ENCODE measurements around the gene SPATA20. TPM values are rescaled to one million over a fixed set of nuclear protein-coding genes. Genes with fewer than 3 reads are reported as not detected.
A peak's percentile ranks its signal among the peaks of the same experiment; 100 is the strongest.

SPATA20 gene
- total and polyA plus RNA-seq, 7 experiments from 2014 or later, result 3.7 to 19.4 (median 15.8) TPM

DNA sequence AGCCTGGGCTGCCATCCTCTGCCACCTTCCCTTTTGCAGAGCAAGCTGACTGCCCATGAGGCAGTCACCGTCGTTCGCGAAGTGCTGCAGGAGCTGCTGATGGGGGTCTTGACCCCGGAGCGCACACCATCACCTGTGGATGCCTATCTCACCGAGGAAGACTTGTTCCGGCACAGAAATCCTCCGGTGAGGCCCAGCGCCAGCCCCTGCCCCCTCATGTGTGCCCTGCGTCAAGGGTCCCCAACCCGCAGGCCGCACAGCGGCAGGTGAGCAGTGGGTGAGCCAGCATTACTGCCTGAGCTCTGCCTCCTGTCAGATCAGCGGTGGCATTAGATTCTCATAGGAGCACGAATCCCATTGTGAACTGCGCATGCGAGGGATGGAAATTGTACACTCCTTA, 22.1 kb upstream of the SPATA20 start:
- no peak overlapping the region for H3K4me3 ChIP-seq (ENCODE audit: low read length)
- POLR2A ChIA-PET, result interaction anchor here (0.6 kb wide), 1 partner anchor 23 kb away, joined by 3 read pairs; no protein-coding TSS in a partner anchor
- H3K4me1 ChIP-seq (ENCODE audit: control insufficient read depth in 2 of 2, insufficient read depth in 2 of 2, low read length in 2 of 2), result no peaks in the 10 kb centered on the region
- no peaks in the 10 kb centered on the region for H3K9me3 ChIP-seq (ENCODE audit: control insufficient read depth in 2 of 3, low read length in 3 of 3)
- Mint-ChIP-seq H3K9me3 (no peaks in the 10 kb centered on the region), H3K27me3 (peaks cover 8 to 16% (median 15%) of the 10 kb centered on the region in 5 donors), H3K36me3 (no peaks in the 10 kb centered on the region), H3K4me3 (no peak overlapping the region), H3K4me1 (peaks cover 0 to 4% (median 0%) of the 10 kb centered on the region in 7 donors), H3K27ac (no peak overlapping the region)
- intact Hi-C loops (cut with micrococcal nuclease), result no loop called here
- CTCF ChIA-PET, result interaction anchor here (0.7 kb wide), 2 partner anchors 154 to 725 kb away, joined by 4 to 5 read pairs; no protein-coding TSS in a partner anchor
- no peak for DNase-seq
- ATAC-seq, result no peak
- H3K27me3 ChIP-seq (ENCODE audit: control insufficient read depth in 2 of 2, insufficient read depth in 2 of 2, low read length in 2 of 2), result peaks cover 0 to 6% of the 10 kb centered on the region in 2 donors
- H3K27ac ChIP-seq (ENCODE audit: low read depth, low read length), result no peak overlapping the region
- H3K36me3 ChIP-seq (ENCODE audit: control insufficient read depth in 2 of 3, insufficient read depth in 3 of 3, low read length in 3 of 3), result no peaks in the 10 kb centered on the region

DNA sequence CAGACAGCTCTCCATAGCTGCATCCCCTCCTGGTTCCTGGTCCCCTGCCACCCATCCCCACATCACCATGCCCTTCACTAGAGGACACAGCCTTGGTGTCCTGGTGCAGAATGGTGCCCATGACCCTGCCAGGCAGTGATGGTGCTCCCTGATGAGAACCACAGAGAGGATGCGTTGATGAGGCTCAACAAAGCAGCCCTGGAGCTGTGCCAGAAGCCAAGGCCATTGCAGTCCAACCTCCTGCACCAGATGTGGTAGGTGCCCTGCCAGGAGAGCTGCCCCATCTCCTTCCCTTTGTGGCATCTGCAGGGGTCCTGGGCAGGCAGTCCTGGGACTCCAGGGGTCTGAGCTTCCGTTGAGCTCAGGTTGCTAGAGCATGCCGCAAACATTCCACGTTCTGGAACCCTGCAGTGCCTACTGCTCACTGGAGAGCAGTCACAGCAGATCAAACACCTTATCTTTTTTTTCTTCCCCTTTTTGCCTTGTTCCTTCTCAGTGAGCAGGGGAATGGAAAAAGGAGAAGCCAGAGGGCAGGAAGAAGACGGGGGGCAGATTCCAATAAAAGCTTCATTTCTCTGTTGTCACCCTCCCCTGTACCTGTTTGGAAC, 19.7 kb upstream of the SPATA20 start:
- Histone ChIP-seq H3K36me3 (ENCODE audit: control insufficient read depth in 2 of 3, insufficient read depth in 3 of 3, low read length in 3 of 3) (no peaks in the 10 kb centered on the region), H3K9me3 (ENCODE audit: control insufficient read depth in 2 of 3, low read length in 3 of 3) (no peaks in the 10 kb centered on the region), H3K27ac (ENCODE audit: low read depth, low read length) (no peak overlapping the region), H3K4me1 (ENCODE audit: control insufficient read depth in 2 of 2, insufficient read depth in 2 of 2, low read length in 2 of 2) (peaks cover 0 to 3% of the 10 kb centered on the region in 2 donors), H3K27me3 (ENCODE audit: control insufficient read depth in 2 of 2, insufficient read depth in 2 of 2, low read length in 2 of 2) (peaks cover 6 to 9% of the 10 kb centered on the region in 2 donors), H3K4me3 (ENCODE audit: low read length) (no peak overlapping the region)
- Mint-ChIP-seq H3K27me3 (peaks cover 29 to 36% (median 35%) of the 10 kb centered on the region in 5 donors), H3K4me1 (peaks cover 0 to 6% (median 0%) of the 10 kb centered on the region in 7 donors), H3K36me3 (no peaks in the 10 kb centered on the region), H3K4me3 (no peak overlapping the region), H3K27ac (no peak overlapping the region), H3K9me3 (no peaks in the 10 kb centered on the region)
- intact Hi-C loops (cut with micrococcal nuclease), result no loop called here
- ATAC-seq (no peak), DNase-seq (no peak)
- ChIA-PET POLR2A (no interaction called here), CTCF (interaction anchor here (0.6 kb wide), 1 partner anchor 421 kb away, joined by 4 read pairs; no protein-coding TSS in a partner anchor)

DNA sequence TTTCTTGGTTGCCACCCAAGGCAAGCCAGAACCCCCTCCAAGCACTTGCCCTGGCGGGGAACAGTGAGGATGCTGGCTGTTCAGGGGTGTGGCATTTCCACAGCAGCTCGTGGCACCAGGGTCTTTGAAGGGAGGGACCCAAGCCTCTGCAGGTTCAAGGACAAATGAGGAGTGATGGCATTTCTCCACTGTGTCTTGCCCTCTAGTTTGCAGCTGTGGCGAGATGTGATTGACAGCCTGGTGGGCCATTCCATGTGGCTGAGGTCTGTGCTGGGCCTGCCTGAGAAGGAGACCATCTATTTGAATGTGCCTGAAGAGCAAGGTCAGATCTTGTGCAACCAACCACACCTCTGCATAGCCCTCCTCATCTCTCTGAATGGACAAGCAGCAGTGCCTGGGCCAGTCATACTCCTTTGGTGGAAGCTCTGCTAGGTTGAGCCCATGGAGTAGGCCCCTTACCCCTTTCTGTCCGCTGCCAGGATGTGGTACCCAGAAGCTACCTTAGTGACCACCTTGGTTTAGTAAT, 19.0 kb upstream of the SPATA20 start:
- Histone ChIP-seq H3K27me3 (ENCODE audit: control insufficient read depth in 2 of 2, insufficient read depth in 2 of 2, low read length in 2 of 2) (peaks cover 6 to 14% of the 10 kb centered on the region in 2 donors), H3K4me1 (ENCODE audit: control insufficient read depth in 2 of 2, insufficient read depth in 2 of 2, low read length in 2 of 2) (peaks cover 0 to 11% of the 10 kb centered on the region in 2 donors), H3K4me3 (ENCODE audit: low read length) (no peak overlapping the region), H3K27ac (ENCODE audit: low read depth, low read length) (no peak overlapping the region), H3K36me3 (ENCODE audit: control insufficient read depth in 2 of 3, insufficient read depth in 3 of 3, low read length in 3 of 3) (no peaks in the 10 kb centered on the region), H3K9me3 (ENCODE audit: control insufficient read depth in 2 of 3, low read length in 3 of 3) (no peaks in the 10 kb centered on the region)
- no peak for DNase-seq
- Mint-ChIP-seq H3K4me3 (no peak overlapping the region), H3K4me1 (peaks cover 0 to 12% (median 1%) of the 10 kb centered on the region in 7 donors), H3K27ac (no peak overlapping the region), H3K27me3 (peaks cover 34 to 41% (median 37%) of the 10 kb centered on the region in 5 donors), H3K36me3 (no peaks in the 10 kb centered on the region), H3K9me3 (no peaks in the 10 kb centered on the region)
- ChIA-PET CTCF (no interaction called here), POLR2A (interaction anchor here (0.6 to 0.7 kb wide), 2 partner anchors 19 to 45 kb away, joined by 3 read pairs; no protein-coding TSS in a partner anchor)
- no peak for ATAC-seq
- intact Hi-C loops (cut with micrococcal nuclease), result no loop called here

DNA sequence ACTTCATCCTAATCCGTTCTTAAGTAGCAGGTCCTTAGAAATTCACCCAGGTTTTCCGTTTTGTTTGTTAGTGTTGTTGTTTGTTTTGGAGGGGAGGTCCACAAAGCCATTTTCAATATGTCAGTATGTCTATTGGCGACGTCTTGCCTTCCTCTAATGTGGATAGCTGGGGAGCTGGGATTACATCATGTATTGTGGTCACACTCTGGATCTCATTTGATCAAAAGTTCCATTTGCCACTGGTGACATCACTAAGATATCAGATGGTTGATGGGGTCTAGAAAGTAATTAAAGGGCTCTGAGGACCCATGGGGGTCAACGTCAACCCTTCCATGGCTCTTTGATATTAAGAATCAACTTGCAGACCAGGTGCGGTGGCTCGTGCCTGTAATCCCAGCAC, 17.1 kb upstream of the SPATA20 start:
- intact Hi-C loops (cut with micrococcal nuclease), result no loop called here
- Histone ChIP-seq H3K27me3 (ENCODE audit: control insufficient read depth in 2 of 2, insufficient read depth in 2 of 2, low read length in 2 of 2) (peaks cover 6 to 21% of the 10 kb centered on the region in 2 donors), H3K27ac (ENCODE audit: low read depth, low read length) (no peak overlapping the region), H3K4me1 (ENCODE audit: control insufficient read depth in 2 of 2, insufficient read depth in 2 of 2, low read length in 2 of 2) (peaks cover 0 to 17% of the 10 kb centered on the region in 2 donors), H3K9me3 (ENCODE audit: control insufficient read depth in 2 of 3, low read length in 3 of 3) (no peaks in the 10 kb centered on the region), H3K4me3 (ENCODE audit: low read length) (no peak overlapping the region), H3K36me3 (ENCODE audit: control insufficient read depth in 2 of 3, insufficient read depth in 3 of 3, low read length in 3 of 3) (no peaks in the 10 kb centered on the region)
- Mint-ChIP-seq H3K27ac (no peak overlapping the region), H3K27me3 (peaks cover 43 to 59% (median 52%) of the 10 kb centered on the region in 5 donors), H3K9me3 (no peaks in the 10 kb centered on the region), H3K36me3 (no peaks in the 10 kb centered on the region), H3K4me1 (peaks cover 8 to 21% (median 12%) of the 10 kb centered on the region in 7 donors), H3K4me3 (no peak overlapping the region)
- DNase-seq, result no peak
- CTCF ChIA-PET, result no interaction called here
- POLR2A ChIA-PET, result no interaction called here
- ATAC-seq, result no peak

DNA sequence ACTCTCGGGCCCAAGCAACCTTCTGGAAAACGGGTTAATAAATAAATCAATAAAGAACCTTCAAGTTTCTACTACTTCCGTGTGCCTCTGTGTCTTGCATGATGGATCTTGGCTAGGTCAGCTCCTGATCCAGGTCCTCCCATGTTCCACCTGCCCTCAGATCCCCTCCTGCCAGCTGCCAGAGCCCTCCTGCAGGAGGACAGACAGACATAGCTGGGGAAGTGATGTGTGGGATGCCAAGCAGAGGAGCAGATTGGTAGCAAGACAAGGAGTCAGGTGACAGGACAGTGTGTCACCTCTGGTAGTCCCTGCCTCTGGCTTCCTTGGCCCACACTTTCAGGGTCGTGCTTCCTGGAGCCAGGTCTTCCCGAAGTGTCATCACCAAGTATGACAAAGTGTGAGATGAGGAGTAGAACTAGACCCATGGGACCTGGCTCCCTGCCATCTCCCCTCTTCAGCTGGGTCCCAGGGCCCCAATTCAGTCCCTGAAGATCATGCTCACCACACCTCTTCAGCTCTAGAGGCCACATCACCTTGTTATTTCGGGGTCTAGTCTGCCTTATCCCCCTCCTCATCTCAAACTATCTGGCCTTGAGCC, 15.4 kb upstream of the SPATA20 start:
- H3K27ac ChIP-seq (ENCODE audit: low read depth, low read length), result no peak overlapping the region
- peaks cover 8 to 24% (median 12%) of the 10 kb centered on the region in 7 donors for H3K4me1 Mint-ChIP-seq
- no peak overlapping the region for H3K4me3 ChIP-seq (ENCODE audit: low read length)
- no peak overlapping the region for H3K27ac Mint-ChIP-seq
- H3K36me3 ChIP-seq (ENCODE audit: control insufficient read depth in 2 of 3, insufficient read depth in 3 of 3, low read length in 3 of 3), result no peaks in the 10 kb centered on the region
- peaks cover 0 to 17% of the 10 kb centered on the region in 2 donors for H3K4me1 ChIP-seq (ENCODE audit: control insufficient read depth in 2 of 2, insufficient read depth in 2 of 2, low read length in 2 of 2)
- peaks cover 46 to 62% (median 58%) of the 10 kb centered on the region in 5 donors for H3K27me3 Mint-ChIP-seq
- no peaks in the 10 kb centered on the region for H3K9me3 ChIP-seq (ENCODE audit: control insufficient read depth in 2 of 3, low read length in 3 of 3)
- ATAC-seq (no peak), DNase-seq (no peak)
- H3K4me3 Mint-ChIP-seq, result peak overlapping the region in 1 of 10 donors; percentile 20
- peaks cover 6 to 21% of the 10 kb centered on the region in 2 donors for H3K27me3 ChIP-seq (ENCODE audit: control insufficient read depth in 2 of 2, insufficient read depth in 2 of 2, low read length in 2 of 2)
- H3K9me3 Mint-ChIP-seq, result no peaks in the 10 kb centered on the region
- no peaks in the 10 kb centered on the region for H3K36me3 Mint-ChIP-seq
- CTCF ChIA-PET, result no interaction called here
- intact Hi-C loops (cut with micrococcal nuclease), result no loop called here
- POLR2A ChIA-PET, result no interaction called here

DNA sequence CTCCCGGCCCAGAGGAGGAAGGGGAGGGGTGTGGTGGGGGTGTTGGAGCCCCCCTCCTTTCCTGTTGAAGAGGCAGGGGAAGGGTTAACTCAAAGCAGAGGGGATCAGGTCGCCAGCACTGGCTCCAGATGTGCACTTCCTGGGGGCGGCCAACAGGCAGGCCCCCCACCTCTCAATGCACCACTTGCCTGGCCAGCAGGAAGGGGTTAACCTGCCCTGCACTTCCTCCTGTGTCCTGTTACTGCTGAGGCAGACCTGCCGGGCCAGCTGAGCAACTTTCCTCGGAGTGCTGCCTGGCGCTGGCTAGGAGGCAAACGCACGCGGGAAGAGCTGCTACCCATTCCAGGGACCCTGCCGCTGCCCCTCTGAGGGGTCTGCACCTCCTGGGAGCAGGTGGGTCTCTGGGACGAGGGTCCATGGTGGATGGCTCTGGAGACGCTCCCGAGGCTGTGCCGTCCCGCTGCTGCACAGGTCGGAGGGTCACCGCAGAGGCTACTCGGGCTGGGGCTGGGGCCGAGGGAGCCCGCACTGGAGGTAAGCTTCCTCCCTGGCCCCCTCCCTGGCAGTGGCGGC, 14.4 kb upstream of the SPATA20 start, which contains the start of gene EPN3:
Gene EPN3, plus strand, starts transcription at position 284 of the 573 bp plus-strand sequence. CDS start 3,822 bp downstream, outside the sequence.
- ChIA-PET CTCF (interaction anchor here (0.6 kb wide), 1 partner anchor 439 kb away, joined by 3 read pairs; no protein-coding TSS in a partner anchor), POLR2A (no interaction called here)
- Histone ChIP-seq H3K27ac (ENCODE audit: low read depth, low read length) (no peak within 1 kb of the TSS), H3K27me3 (ENCODE audit: control insufficient read depth in 2 of 2, insufficient read depth in 2 of 2, low read length in 2 of 2) (peaks cover 6 to 21% of the 10 kb centered on the region in 2 donors), H3K9me3 (ENCODE audit: control insufficient read depth in 2 of 3, low read length in 3 of 3) (no peaks in the 10 kb centered on the region), H3K4me3 (ENCODE audit: low read length) (no peak within 1 kb of the TSS), H3K4me1 (ENCODE audit: control insufficient read depth in 2 of 2, insufficient read depth in 2 of 2, low read length in 2 of 2) (peaks cover 0 to 17% of the 10 kb centered on the region in 2 donors), H3K36me3 (ENCODE audit: control insufficient read depth in 2 of 3, insufficient read depth in 3 of 3, low read length in 3 of 3) (no peaks in the 10 kb centered on the region)
- intact Hi-C loops (cut with micrococcal nuclease), result no loop called here
- H3K27me3 Mint-ChIP-seq, result peaks cover 46 to 62% (median 58%) of the 10 kb centered on the region in 5 donors
- H3K4me1 Mint-ChIP-seq, result peaks cover 8 to 24% (median 12%) of the 10 kb centered on the region in 7 donors
- ATAC-seq (peak; percentile 42), DNase-seq (no peak)
- peak within 1 kb of the TSS in 7 of 10 donors; percentile 1 to 75 (median 55) for H3K4me3 Mint-ChIP-seq
- no peaks in the 10 kb centered on the region for H3K36me3 Mint-ChIP-seq
- H3K9me3 Mint-ChIP-seq, result no peaks in the 10 kb centered on the region
- H3K27ac Mint-ChIP-seq, result no peak within 1 kb of the TSS
